ENCODE measurements around the gene MCTP2. TPM values are rescaled to one million over a fixed set of nuclear protein-coding genes. Genes with fewer than 3 reads are reported as not detected.

Gene MCTP2
- polyA plus RNA-seq, 3 donors from 2014 or later, result 30.2 to 83.7 (median 59.1) TPM

DNA sequence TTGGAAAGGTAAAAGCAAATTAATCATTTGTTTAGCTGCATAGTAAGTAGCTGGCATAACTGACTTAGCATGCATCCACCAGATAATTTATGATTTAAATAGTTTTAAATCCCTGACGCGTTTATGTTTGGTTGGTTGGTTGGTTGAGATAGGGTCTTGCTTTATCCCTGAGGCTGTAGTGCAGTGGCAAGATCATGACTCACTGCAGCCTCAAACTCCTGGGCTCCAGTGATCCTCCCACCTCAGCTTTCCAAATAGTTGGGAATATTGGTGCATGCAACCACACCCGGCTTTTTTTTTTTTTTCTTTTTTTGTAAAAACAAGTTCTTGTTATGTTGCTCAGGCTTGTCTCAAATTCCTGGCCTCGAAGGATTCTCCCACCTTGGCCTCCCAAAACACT lies 263.4 kb downstream of the MCTP2 start:
- no peak overlapping the region for H3K27ac Mint-ChIP-seq
- no peaks in the 10 kb centered on the region for H3K4me1 Mint-ChIP-seq
- peaks cover 0 to 3% (median 0%) of the 10 kb centered on the region in 6 donors for H3K9me3 Mint-ChIP-seq
- DNase-seq, result no peak
- no peak overlapping the region for H3K4me3 Mint-ChIP-seq
- peaks cover 5 to 7% (median 5%) of the 10 kb centered on the region in 3 donors for H3K27me3 Mint-ChIP-seq (ENCODE audit: low read depth in 3 of 3)
- no peaks in the 10 kb centered on the region for H3K36me3 Mint-ChIP-seq

DNA sequence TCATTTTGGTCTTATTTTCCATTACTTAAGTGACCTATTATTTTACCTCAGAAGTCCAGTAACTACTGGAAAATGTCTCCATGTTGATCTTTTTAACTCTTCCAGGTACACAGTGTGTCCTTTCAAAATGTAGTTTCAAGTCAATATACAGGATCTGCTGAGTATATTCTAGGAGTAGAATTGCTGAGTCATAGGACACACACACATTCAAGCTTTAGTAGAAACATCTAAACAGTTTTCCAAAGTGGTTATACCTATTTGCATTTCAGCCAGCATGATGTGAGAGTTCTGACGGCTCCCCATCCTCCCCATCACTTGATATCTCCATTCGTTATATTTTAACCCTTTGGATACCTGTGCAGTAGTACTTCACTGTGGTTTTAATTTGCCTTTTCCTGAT lies 271.9 kb downstream of the MCTP2 start:
- DNase-seq, result no peak
- Mint-ChIP-seq H3K36me3 (peaks cover 0 to 11% (median 4%) of the 10 kb centered on the region in 3 donors), H3K27ac (no peak overlapping the region), H3K9me3 (peaks cover 11 to 18% (median 15%) of the 10 kb centered on the region in 6 donors), H3K27me3 (ENCODE audit: low read depth in 3 of 3) (peaks cover 4 to 20% (median 8%) of the 10 kb centered on the region in 3 donors), H3K4me3 (no peak overlapping the region), H3K4me1 (no peaks in the 10 kb centered on the region)

DNA sequence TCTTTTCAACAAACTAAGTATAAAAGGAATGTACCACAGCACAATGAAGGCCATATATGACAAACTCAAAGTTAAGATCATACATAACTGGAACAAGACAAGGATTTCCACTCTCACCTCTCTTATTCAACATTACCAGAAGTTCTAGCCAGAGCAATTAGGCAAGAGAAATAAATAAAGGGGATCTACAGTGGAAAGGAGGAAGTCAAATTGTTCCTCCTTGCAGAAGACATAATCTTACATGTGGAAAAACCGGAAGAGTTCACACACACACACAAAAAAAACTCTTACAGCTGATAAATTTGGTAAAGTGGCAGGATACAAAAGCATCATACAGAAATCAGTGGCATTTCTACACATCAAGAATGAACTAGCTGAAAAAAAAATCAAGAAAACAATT lies 277.9 kb downstream of the MCTP2 start:
- Mint-ChIP-seq H3K4me1 (no peaks in the 10 kb centered on the region), H3K36me3 (peaks cover 0 to 8% (median 7%) of the 10 kb centered on the region in 3 donors), H3K27me3 (ENCODE audit: low read depth in 3 of 3) (peaks cover 8 to 20% (median 10%) of the 10 kb centered on the region in 3 donors), H3K4me3 (no peak overlapping the region), H3K27ac (no peak overlapping the region), H3K9me3 (peaks cover 12 to 26% (median 18%) of the 10 kb centered on the region in 6 donors)
- no peak for DNase-seq

DNA sequence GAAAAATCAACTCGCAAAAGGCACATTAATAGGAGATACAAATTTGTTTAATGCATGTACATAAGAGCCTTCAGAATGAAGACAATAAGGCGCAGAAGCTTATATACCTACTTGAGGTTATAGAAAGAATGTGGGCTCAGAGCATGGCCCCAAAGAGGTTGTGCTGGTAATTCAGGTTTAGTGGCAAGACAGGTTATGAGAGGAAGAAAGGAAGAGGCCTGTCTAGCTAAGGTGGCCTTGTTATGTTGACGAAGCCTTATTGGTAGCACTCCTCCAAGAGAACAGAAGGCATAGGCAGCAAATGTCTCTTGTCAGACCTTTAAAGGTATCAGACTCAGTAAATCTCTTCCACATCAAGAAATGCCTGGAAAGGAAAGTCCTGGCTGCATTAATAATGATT lies 290.8 kb downstream of the MCTP2 start:
- DNase-seq, result no peak
- no peaks in the 10 kb centered on the region for H3K4me1 Mint-ChIP-seq
- H3K4me3 Mint-ChIP-seq, result no peak overlapping the region
- peaks cover 0 to 4% (median 3%) of the 10 kb centered on the region in 3 donors for H3K27me3 Mint-ChIP-seq (ENCODE audit: low read depth in 3 of 3)
- H3K9me3 Mint-ChIP-seq, result no peaks in the 10 kb centered on the region
- no peak overlapping the region for H3K27ac Mint-ChIP-seq
- H3K36me3 Mint-ChIP-seq, result no peaks in the 10 kb centered on the region

DNA sequence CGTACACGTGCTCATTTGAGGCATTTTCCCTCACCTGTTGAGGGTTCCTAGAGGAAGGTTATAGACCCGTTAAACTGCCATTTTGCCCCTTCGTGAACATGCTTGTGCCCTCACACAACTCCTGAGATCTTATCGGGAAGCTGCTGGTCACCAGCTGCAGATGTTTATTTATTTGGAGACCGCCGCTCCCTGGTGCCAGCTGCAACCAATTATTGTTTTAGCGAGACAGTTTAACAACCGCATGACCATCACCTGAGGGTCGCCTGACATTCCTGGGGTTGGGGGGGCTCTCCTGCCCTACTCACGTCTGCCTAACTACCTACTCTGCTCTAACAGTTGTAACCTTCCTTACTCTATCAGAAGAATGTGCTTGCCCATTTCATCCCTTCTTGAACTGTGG lies 292.5 kb downstream of the MCTP2 start:
- H3K36me3 Mint-ChIP-seq, result no peaks in the 10 kb centered on the region
- no peaks in the 10 kb centered on the region for H3K9me3 Mint-ChIP-seq
- no peak for DNase-seq
- no peak overlapping the region for H3K4me3 Mint-ChIP-seq
- H3K27me3 Mint-ChIP-seq (ENCODE audit: low read depth in 3 of 3), result peaks cover under 1 to 4% (median 3%) of the 10 kb centered on the region in 3 donors
- H3K27ac Mint-ChIP-seq, result no peak overlapping the region
- H3K4me1 Mint-ChIP-seq, result no peaks in the 10 kb centered on the region

DNA sequence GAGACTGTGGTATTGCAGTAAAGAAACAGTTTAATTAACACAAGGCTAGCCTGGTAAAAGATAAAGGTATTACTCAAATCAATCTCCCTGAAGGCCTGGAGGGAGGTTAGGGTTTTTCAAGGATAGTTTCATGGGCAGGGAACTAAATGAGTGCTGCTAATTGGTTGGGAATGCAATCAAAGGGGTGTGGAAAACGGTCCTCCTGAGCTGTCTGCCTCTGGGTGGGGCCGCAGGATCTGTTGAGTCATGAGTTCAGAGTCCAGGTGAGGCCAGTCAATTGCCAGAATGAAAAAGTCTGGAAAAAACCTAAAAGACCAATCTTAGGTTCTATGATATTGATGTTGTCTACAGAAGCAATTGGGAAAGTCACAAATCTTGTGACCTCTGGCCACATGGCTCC lies 293.2 kb downstream of the MCTP2 start:
- H3K27me3 Mint-ChIP-seq (ENCODE audit: low read depth in 3 of 3), result peaks cover 2 to 4% (median 3%) of the 10 kb centered on the region in 3 donors
- H3K27ac Mint-ChIP-seq, result no peak overlapping the region
- DNase-seq, result no peak
- H3K9me3 Mint-ChIP-seq, result no peaks in the 10 kb centered on the region
- H3K36me3 Mint-ChIP-seq, result no peaks in the 10 kb centered on the region
- no peaks in the 10 kb centered on the region for H3K4me1 Mint-ChIP-seq
- no peak overlapping the region for H3K4me3 Mint-ChIP-seq

DNA sequence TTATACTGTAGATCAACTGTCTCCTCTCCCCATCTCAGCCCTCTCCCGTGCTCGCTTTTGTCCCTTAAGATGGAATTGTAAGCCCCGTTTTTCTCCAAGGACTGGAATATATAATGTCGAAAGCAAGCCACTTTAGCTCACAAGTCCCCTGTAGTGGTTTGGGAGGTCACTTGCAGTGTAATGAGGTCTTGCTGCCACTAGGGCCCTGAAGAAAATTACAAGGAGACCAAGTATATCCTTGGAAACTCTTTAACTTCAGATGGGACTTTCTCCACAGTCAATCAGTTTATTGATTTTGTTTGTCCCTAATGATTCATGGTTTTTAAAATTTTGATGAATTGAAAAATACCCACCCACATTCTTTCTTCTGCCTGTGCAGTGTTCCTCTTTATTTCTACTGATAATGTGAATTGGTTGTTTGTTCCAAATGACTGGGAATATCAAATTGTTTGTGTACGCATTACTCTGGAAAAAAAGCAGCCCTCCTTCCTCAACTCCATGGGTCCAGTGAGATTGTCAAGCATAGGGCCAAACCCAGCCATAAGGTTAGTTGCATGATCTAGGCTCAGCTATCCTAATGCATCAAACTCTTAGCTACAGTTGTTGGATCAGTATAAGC lies 294.8 kb downstream of the MCTP2 start:
- H3K4me1 Mint-ChIP-seq, result no peaks in the 10 kb centered on the region
- no peak for DNase-seq
- no peak overlapping the region for H3K27ac Mint-ChIP-seq
- no peaks in the 10 kb centered on the region for H3K9me3 Mint-ChIP-seq
- no peak overlapping the region for H3K4me3 Mint-ChIP-seq
- H3K27me3 Mint-ChIP-seq (ENCODE audit: low read depth in 3 of 3), result peaks cover 0 to 4% (median 2%) of the 10 kb centered on the region in 3 donors
- no peaks in the 10 kb centered on the region for H3K36me3 Mint-ChIP-seq

DNA sequence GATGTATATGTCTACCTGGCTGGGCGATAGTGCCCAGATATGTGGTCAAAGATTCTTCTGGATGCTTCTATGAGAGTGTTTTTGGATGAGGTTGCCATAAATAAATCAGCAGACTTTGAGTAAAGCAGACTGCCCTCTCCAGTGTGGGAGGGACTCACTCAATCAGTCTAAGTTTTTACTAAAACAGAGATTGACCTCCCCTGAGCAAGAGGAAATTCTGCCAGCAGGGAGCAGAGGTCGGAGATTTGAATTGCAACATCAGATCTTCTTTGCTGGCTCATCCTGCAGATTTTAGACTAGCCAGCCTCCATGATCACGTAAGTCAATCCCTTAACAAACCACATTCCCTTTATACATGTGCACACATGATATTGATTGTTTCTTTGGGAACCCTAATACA lies 300.9 kb downstream of the MCTP2 start:
- H3K27me3 Mint-ChIP-seq (ENCODE audit: low read depth in 3 of 3), result peaks cover 5 to 10% (median 6%) of the 10 kb centered on the region in 3 donors
- no peak overlapping the region for H3K27ac Mint-ChIP-seq
- H3K36me3 Mint-ChIP-seq, result no peaks in the 10 kb centered on the region
- H3K4me1 Mint-ChIP-seq, result no peaks in the 10 kb centered on the region
- no peak for DNase-seq
- no peak overlapping the region for H3K4me3 Mint-ChIP-seq
- H3K9me3 Mint-ChIP-seq, result peaks cover 0 to 5% (median 0%) of the 10 kb centered on the region in 6 donors

Measured in immature natural killer cell (primary cell).